WI38 (cell line): ENCODE measurements around the gene LAIR2.
"Not testable (repeated sequence)": the region's sequence is repeated elsewhere in the genome, so short reads cannot be mapped to it uniquely, and the experiment has no call there.

Experiments used
- H3K4me3 ChIP-seq: 2 replicates; pipeline ENCODE4 v1.5.1; 2011; ENCODE audit warnings: low read depth, mild to moderate bottlenecking, control low read depth, low read length
- CTCF ChIP-seq: IDR thresholded peaks from 2 replicates; pipeline ENCODE4 v1.5.1; 2012; ENCODE audit warnings: low read depth, mild to moderate bottlenecking, control low read depth, low read length

Gene LAIR2

GRCh38 chr19:54462655-54463530 lies 39.7 kb upstream of the LAIR2 start:
- no peak for TF ChIP-seq CTCF
- H3K4me3 ChIP-seq = peak overlapping the region; percentile 44

GRCh38 chr19:54463531-54464043 lies 39.0 kb upstream of the LAIR2 start, which contains the start of gene LENG9:
LENG9 (minus strand) TSS chr19:54463778; CDS start chr19:54463526, 252 bp downstream.
- no peak for TF ChIP-seq CTCF

GRCh38 chr19:54464044-54464629 lies 38.5 kb upstream of the LAIR2 start:
- H3K4me3 ChIP-seq = peak overlapping the region; percentile 59
- TF ChIP-seq CTCF = no peak

More at GRCh38 chr19:54463531-54464043, 39.0 kb upstream of the LAIR2 start, which contains the start of gene LENG9:
- peak within 1 kb of the TSS; percentile 59 for H3K4me3 ChIP-seq

GRCh38 chr19:54464630-54465425 lies 37.8 kb upstream of the LAIR2 start:
- TF ChIP-seq CTCF = no peak
- H3K4me3 ChIP-seq = peak overlapping the region; percentile 59

- TF ChIP-seq CTCF = no peak
- H3K4me3 ChIP-seq = no peak overlapping the region
These were observed 37.1 kb upstream of the LAIR2 start for GRCh38 chr19:54465426-54466109.

GRCh38 chr19:54466110-54466480 lies 36.5 kb upstream of the LAIR2 start:
- not testable (repeated sequence) for H3K4me3 ChIP-seq

- no peak overlapping the region for H3K4me3 ChIP-seq
- no peak for TF ChIP-seq CTCF
These were observed 33.1 kb upstream of the LAIR2 start for GRCh38 chr19:54469496-54469934.
